ENCODE measurements around the gene PRKN. TPM values are rescaled to one million over a fixed set of nuclear protein-coding genes. Genes with fewer than 3 reads are reported as not detected.

PRKN gene
- total RNA-seq, 4 donors from 2014 or later: 4.4 to 669 (median 10.5) TPM

DNA sequence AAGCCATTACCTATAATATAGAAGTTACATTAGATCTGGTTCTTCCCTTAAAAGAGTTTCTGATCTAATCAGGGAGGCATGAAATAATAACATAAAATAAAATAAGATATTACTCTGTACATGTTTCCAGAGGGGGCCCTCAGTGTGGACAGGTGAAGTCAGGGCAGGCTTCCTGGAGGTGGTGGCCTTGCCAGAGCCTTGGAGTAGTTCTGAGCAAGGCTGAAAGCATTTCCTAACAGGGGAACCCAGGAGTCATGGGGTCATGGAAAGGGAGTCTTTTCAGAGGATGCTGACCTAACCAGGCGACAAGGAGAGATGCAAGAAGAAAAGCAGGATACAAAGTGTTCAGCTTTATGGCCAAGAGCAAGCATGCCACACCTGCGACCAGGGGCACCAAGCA lies 982.4 kb downstream of the PRKN start:
- no peak overlapping the region for H3K27ac ChIP-seq
- H3K36me3 ChIP-seq: no peaks in the 10 kb centered on the region
- no peak for DNase-seq
- H3K9me3 ChIP-seq: no peaks in the 10 kb centered on the region
- no peaks in the 10 kb centered on the region for H3K4me1 ChIP-seq
- H3K27me3 ChIP-seq: no peaks in the 10 kb centered on the region
- TF ChIP-seq, protein P1, sequence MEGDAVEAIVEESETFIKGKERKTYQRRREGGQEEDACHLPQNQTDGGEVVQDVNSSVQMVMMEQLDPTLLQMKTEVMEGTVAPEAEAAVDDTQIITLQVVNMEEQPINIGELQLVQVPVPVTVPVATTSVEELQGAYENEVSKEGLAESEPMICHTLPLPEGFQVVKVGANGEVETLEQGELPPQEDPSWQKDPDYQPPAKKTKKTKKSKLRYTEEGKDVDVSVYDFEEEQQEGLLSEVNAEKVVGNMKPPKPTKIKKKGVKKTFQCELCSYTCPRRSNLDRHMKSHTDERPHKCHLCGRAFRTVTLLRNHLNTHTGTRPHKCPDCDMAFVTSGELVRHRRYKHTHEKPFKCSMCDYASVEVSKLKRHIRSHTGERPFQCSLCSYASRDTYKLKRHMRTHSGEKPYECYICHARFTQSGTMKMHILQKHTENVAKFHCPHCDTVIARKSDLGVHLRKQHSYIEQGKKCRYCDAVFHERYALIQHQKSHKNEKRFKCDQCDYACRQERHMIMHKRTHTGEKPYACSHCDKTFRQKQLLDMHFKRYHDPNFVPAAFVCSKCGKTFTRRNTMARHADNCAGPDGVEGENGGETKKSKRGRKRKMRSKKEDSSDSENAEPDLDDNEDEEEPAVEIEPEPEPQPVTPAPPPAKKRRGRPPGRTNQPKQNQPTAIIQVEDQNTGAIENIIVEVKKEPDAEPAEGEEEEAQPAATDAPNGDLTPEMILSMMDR (IDR thresholded peaks at IDR 0.05): no peak
- no peak for TF ChIP-seq POLR2A (IDR thresholded peaks at IDR 0.05)
- no peak overlapping the region for H3K4me3 ChIP-seq

DNA sequence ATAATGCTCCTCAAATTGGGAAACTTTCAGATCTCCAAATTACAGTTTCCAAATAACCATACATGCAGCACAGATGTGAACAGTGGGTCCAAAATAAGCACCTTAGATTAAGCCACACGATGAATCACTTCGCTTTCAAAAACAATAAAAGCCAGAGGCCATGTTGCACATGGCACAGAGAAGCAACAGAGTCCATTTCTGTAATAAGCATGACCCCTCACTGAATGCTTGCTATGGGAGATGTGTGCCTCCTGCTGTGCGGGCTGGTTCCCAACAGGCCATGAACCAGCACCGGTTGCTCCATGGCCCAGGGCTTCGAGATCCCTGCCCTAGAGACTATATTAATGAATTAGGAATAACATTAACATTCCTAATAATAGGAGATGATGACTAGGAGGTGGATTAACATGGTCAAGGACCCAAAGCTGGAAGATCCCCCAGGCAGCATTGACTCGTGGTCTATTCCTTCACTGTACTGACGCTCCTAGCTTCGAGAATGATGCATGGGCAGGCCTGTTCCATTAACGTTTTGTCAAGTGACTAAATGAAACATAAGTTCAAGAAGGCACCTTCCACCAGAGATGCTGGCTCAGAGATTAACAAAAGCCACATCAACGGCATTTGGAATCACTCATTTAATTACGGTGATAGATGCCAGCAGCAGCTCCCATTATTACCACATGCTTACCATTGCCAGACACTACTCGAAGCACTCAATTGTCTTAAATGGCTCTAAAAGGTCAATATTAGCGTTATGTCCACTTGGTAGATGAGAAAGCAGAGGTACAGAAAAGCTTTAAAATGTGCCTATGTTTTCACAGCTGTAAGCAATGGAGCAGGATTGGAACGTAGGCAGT lies 983.1 kb downstream of the PRKN start:
- TF ChIP-seq POLR2A (IDR thresholded peaks at IDR 0.05): no peak
- TF ChIP-seq, protein P1 (IDR thresholded peaks at IDR 0.05): no peak
- Histone ChIP-seq H3K27ac (no peak overlapping the region), H3K4me1 (no peaks in the 10 kb centered on the region), H3K9me3 (no peaks in the 10 kb centered on the region), H3K27me3 (no peaks in the 10 kb centered on the region), H3K4me3 (no peak overlapping the region), H3K36me3 (no peaks in the 10 kb centered on the region)
- no peak for DNase-seq

DNA sequence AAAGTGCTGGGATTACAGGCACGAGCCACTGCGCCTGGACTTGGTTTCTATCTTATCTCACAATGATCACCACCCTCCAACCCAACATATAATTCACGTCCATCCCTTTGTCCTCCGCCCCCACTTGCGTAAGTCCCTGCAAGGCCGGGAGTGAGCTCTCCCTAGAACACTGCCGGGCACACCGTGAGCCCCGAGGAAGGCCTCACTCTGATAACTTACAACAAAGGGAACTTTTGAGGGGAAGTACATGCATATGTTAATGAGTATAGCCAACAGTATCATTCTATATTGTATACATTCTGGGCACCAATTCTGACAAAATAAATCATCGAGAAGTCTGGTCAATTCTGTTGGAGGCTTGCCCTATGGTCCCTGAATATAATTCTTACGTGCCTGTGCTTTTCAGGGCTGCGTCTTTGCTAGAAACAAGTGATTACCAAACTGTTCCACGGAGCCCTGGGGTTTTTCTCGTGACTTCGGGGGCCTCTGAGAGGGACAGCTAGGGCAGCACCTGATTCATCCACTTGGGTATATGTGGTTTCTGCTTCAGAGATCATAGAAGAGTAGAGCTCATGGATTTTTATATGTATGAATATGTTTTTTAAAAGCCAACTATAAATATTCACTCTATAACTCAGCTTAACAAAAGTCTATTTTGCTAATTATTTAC lies 983.9 kb downstream of the PRKN start:
- TF ChIP-seq POLR2A (IDR thresholded peaks at IDR 0.05): no peak
- TF ChIP-seq, protein P1 (IDR thresholded peaks at IDR 0.05): no peak
- Histone ChIP-seq H3K27ac (no peak overlapping the region), H3K4me1 (no peaks in the 10 kb centered on the region), H3K4me3 (no peak overlapping the region), H3K36me3 (no peaks in the 10 kb centered on the region), H3K27me3 (no peaks in the 10 kb centered on the region), H3K9me3 (no peaks in the 10 kb centered on the region)
- no peak for DNase-seq

DNA sequence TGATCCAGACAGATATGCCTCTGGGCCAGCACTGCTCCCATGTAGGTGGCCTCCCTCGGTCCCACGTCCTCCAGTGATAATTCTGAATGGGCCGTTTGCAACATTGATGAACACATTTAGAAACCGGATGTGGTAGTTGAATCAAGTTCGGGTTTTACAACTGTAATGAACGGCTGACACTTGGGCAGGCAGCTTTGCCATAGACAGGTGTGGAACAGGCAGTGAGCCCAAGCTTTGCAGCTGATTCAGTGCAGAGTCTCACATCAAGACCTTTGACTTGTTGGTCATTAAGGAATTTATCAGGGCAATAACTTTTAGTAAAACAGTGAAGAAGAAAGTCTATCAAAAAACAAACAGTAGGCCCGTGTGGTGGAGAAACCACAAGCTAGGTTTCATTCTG lies 987.1 kb downstream of the PRKN start:
- no peaks in the 10 kb centered on the region for H3K36me3 ChIP-seq
- peak overlapping the region in 1 of 4 donors; percentile 59 for H3K27ac ChIP-seq
- TF ChIP-seq, protein P1 (IDR thresholded peaks at IDR 0.05): no peak
- TF ChIP-seq POLR2A (IDR thresholded peaks at IDR 0.05): no peak
- H3K27me3 ChIP-seq: no peaks in the 10 kb centered on the region
- no peaks in the 10 kb centered on the region for H3K9me3 ChIP-seq
- peak in 1 of 3 donors; percentile 66 for DNase-seq
- H3K4me1 ChIP-seq: no peaks in the 10 kb centered on the region
- H3K4me3 ChIP-seq: no peak overlapping the region

DNA sequence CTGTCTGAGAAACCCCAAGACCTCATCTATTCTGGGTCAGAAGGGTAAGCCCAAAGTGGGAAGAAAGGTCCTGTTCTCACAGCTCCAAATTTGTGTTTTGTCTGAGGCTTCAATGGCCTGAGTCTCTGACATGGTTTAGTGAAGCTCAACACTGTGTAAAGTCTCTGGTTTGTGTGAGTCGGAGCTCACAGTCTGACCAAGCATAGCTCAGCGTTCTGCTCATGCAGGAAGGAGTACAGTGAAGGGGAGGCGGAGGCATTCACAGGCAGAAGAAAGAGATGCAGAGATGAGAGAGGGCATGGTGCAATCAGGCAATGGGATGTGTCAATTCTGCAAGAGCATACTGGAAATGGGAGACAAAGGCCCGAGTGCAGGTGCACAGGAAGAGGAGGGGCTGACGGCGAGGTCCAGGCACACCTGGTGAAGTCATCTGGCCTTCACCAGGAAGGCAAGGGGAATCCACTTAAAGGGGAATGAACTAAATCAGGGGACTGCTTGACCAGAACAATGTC lies 990.7 kb downstream of the PRKN start:
- no peak for DNase-seq
- Histone ChIP-seq H3K4me1 (no peaks in the 10 kb centered on the region), H3K27me3 (no peaks in the 10 kb centered on the region), H3K4me3 (no peak overlapping the region), H3K27ac (no peak overlapping the region), H3K9me3 (no peaks in the 10 kb centered on the region), H3K36me3 (no peaks in the 10 kb centered on the region)
- TF ChIP-seq, protein P1 (IDR thresholded peaks at IDR 0.05): no peak
- no peak for TF ChIP-seq POLR2A (IDR thresholded peaks at IDR 0.05)
